B cell (primary cell): ENCODE data around the gene TRIM6. TPM values are rescaled to one million over a fixed set of nuclear protein-coding genes. Genes with fewer than 3 reads are reported as not detected.
A peak's percentile ranks its signal among the peaks of the same experiment; 100 is the strongest.

Experiments used
- ATAC-seq: fragments of 200-7000 bp; cut with Tn5 transposase; one replicate; pipeline ENCODE4 v1.10.0; 2021; ENCODE audit warnings: low read depth, mild to moderate bottlenecking, moderate number of reproducible peaks, moderate library complexity
- CTCF ChIA-PET: fragments of 350-600 bp; sonication (Branson Sonifier 250); formaldehyde crosslinking; loops from one replicate; lab custom pipeline; 2021; ENCODE audit warnings: antibody characterized with exemption, inconsistent platforms; lab: Charles Lee
- POLR2A ChIA-PET: fragments of 350-600 bp; sonication (Branson Sonifier 250); formaldehyde crosslinking; loops from one replicate; lab custom pipeline; 2021; ENCODE audit warnings: antibody characterized with exemption; lab: Charles Lee
- DNase-seq: peaks from one replicate; pipeline ENCODE4 v3.0.0; 2013
- H2AFZ ChIP-seq: 2 replicates; pipeline ENCODE4 v1.6.1; 2012; ENCODE audit warnings: mild to moderate bottlenecking, low read depth, low read length; ENCODE audit not compliant: insufficient read depth, poor library complexity, severe bottlenecking
- H3K27ac ChIP-seq, 2 donors: 1 replicate in 1 of 2; 2 replicates in 1 of 2; pipeline ENCODE4 v1.5.1; 2012 to 2013; ENCODE audit warnings: low read length in 2 of 2, mild to moderate bottlenecking in 2 of 2, moderate library complexity in 1 of 2
- H3K27me3 ChIP-seq, 4 experiments: fragments of 200-600 bp in 1 of 4; sonication (generic) in 1 of 4; replicated peaks in 1 of 4; 1 replicate in 2 of 4; 2 replicates in 2 of 4; pipeline versions ENCODE4 v1.6.1 to v1.7.0; 2013 to 2016; ENCODE audit warnings: low read length in 3 of 4, mild to moderate bottlenecking in 2 of 4, mixed read lengths in 1 of 4, moderate library complexity in 1 of 4; ENCODE audit not compliant: insufficient read depth in 4 of 4, control insufficient read depth in 3 of 4; ENCODE audit errors: control extremely low read depth in 1 of 4
- H3K36me3 ChIP-seq, 2 experiments: replicated peaks in 1 of 2; 1 replicate in 1 of 2; 2 replicates in 1 of 2; pipeline versions ENCODE4 v1.6.1 to v1.7.1; 2013; ENCODE audit warnings: low read length in 1 of 2; ENCODE audit not compliant: insufficient read depth in 2 of 2, control insufficient read depth in 1 of 2; ENCODE audit errors: control extremely low read depth in 1 of 2, extremely low read depth in 1 of 2
- H3K4me1 ChIP-seq, 2 donors: fragments of 200-600 bp in 1 of 2; sonication (generic) in 1 of 2; 1 replicate in 1 of 2; 2 replicates in 1 of 2; pipeline versions ENCODE4 v1.5.1 to v1.6.1; 2013 to 2017; ENCODE audit warnings: low read length in 2 of 2; ENCODE audit not compliant: control insufficient read depth in 2 of 2, insufficient read depth in 2 of 2
- H3K4me2 ChIP-seq: replicated peaks from 2 replicates; pipeline ENCODE3; 2012; ENCODE audit warnings: mild to moderate bottlenecking, low read depth, low read length; ENCODE audit not compliant: poor library complexity, severe bottlenecking
- H3K4me3 ChIP-seq, 5 experiments: fragments of 200-600 bp in 1 of 5; sonication (generic) in 1 of 5; 1 replicate in 3 of 5; 2 replicates in 2 of 5; pipeline versions ENCODE4 v1.5.1 to v1.7.0; 2011 to 2016; ENCODE audit warnings: low read length in 4 of 5, mild to moderate bottlenecking in 4 of 5, low read depth in 2 of 5, control low read depth in 1 of 5, moderate library complexity in 1 of 5; ENCODE audit not compliant: insufficient read depth in 1 of 5; ENCODE audit errors: control extremely low read depth in 1 of 5, extremely low read depth in 1 of 5
- H3K79me2 ChIP-seq: fragments of 200-600 bp; sonication (generic); one replicate; pipeline ENCODE4 v1.6.0; 2016; ENCODE audit warnings: low read length; ENCODE audit not compliant: control insufficient read depth, insufficient read depth
- H3K9ac ChIP-seq: fragments of 200-600 bp; sonication (generic); 2 replicates; pipeline ENCODE4 v1.6.1; 2017; ENCODE audit warnings: mild to moderate bottlenecking, low read length, moderate library complexity
- H3K9me3 ChIP-seq, 3 donors: one replicate each; pipeline versions ENCODE4 v1.6.1 to v1.7.1; 2013; ENCODE audit warnings: low read length in 2 of 3; ENCODE audit not compliant: control insufficient read depth in 2 of 3, insufficient read depth in 1 of 3; ENCODE audit errors: control extremely low read depth in 1 of 3
- H4K20me1 ChIP-seq: 2 replicates; pipeline ENCODE4 v1.6.0; 2012; ENCODE audit warnings: mild to moderate bottlenecking, low read length; ENCODE audit not compliant: insufficient read depth, control insufficient read depth, poor library complexity, severe bottlenecking
- H3K27ac Mint-ChIP-seq: one replicate; pipeline ENCODE4 v1.8.0; 2021; ENCODE audit warnings: mixed read lengths
- H3K27me3 Mint-ChIP-seq: one replicate; pipeline ENCODE4 v1.8.0; 2021; ENCODE audit warnings: mixed read lengths
- H3K4me1 Mint-ChIP-seq: one replicate; pipeline ENCODE4 v1.8.0; 2021; ENCODE audit warnings: mixed read lengths
- H3K4me3 Mint-ChIP-seq: one replicate; pipeline ENCODE4 v1.8.0; 2021; ENCODE audit warnings: mixed read lengths
- H3K9me3 Mint-ChIP-seq: one replicate; pipeline ENCODE4 v1.8.0; 2022; ENCODE audit warnings: mixed read lengths; ENCODE audit not compliant: insufficient read depth
- CTCF ChIP-seq: fragments of 200-600 bp; IDR thresholded peaks from one replicate; pipeline ENCODE4 v1.8.0; 2022; ENCODE audit warnings: antibody characterized with exemption, mild to moderate bottlenecking
- EZH2 ChIP-seq: IDR thresholded peaks from 2 replicates; pipeline ENCODE4 v1.6.1; 2012; ENCODE audit warnings: borderline replicate concordance, low read depth, mild to moderate bottlenecking, moderate library complexity, low read length; ENCODE audit not compliant: insufficient read depth, poor library complexity, severe bottlenecking
- WGBS: methylation state at CpG from one replicate; pipeline ENCODE4 v1.1.5; 2013; ENCODE audit warnings: missing lambda C conversion rate; ENCODE audit not compliant: insufficient coverage; 5-methylcytosine and 5-hydroxymethylcytosine counted together
- intact Hi-C: fragments of 100-400 bp; cut with micrococcal nuclease; formaldehyde crosslinking; loops from one replicate; pipeline ENCODE4 v1.10.0; 2022
- polyA plus RNA-seq: library from polyadenylated mRNA; depleted of rRNA; stranded (reverse); fragments of >200 nt; gene quantifications from 2 replicates; pipeline ENCODE4 v1.2.3, GENCODE V29; 2012
- total RNA-seq, 2 donors: library from RNA; stranded (reverse); fragments of 120-200 nt in 1 of 2; gene quantifications; 1 replicate in 1 of 2; 2 replicates in 1 of 2; pipeline versions ENCODE4 v1.2.3 to v1.2.4, GENCODE V29; 2013 to 2022

The TRIM6 gene
- total and polyA plus RNA-seq, 2 donors (not counting 1 experiment from before 2014, with no cell fraction given) = 0.10 TPM; not detected in 1

- Mint-ChIP-seq H3K4me1 (no peaks in the 10 kb centered on the region), H3K9me3 (no peaks in the 10 kb centered on the region), H3K4me3 (no peak overlapping the region), H3K27ac (peak overlapping the region; percentile 15), H3K27me3 (no peaks in the 10 kb centered on the region)
- H3K79me2 ChIP-seq = peaks cover 10% of the 10 kb centered on the region
- DNase-seq (no peak), ATAC-seq (no peak)
- H3K4me3 ChIP-seq = no peak overlapping the region
- H3K27ac ChIP-seq = no peak overlapping the region
- H3K9me3 ChIP-seq = no peaks in the 10 kb centered on the region
- H3K36me3 ChIP-seq = peaks cover 19 to 81% of the 10 kb centered on the region in 2 experiments
- no peaks in the 10 kb centered on the region for H3K27me3 ChIP-seq
- H3K4me1 ChIP-seq = no peaks in the 10 kb centered on the region
- no peaks in the 10 kb centered on the region for H4K20me1 ChIP-seq
- TF ChIP-seq EZH2 (no peak), CTCF (no peak)
- intact Hi-C loops = no loop called here
- no peak overlapping the region for H3K9ac ChIP-seq
- H2AFZ ChIP-seq = no peak overlapping the region
- POLR2A ChIA-PET = no interaction called here
- WGBS = no CpG with 5 or more reads among the region's 1 CpG
- H3K4me2 ChIP-seq = no peak overlapping the region
- CTCF ChIA-PET = no interaction called here
Observed at GRCh38 chr11:5639953-5640352, 43.5 kb downstream of the TRIM6 start.

- Mint-ChIP-seq H3K4me1 (no peaks in the 10 kb centered on the region), H3K9me3 (no peaks in the 10 kb centered on the region), H3K27ac (no peak overlapping the region), H3K27me3 (no peaks in the 10 kb centered on the region), H3K4me3 (no peak overlapping the region)
- Histone ChIP-seq H3K36me3 (peaks cover 8 to 50% of the 10 kb centered on the region in 2 experiments), H3K79me2 (no peaks in the 10 kb centered on the region), H3K9ac (no peak overlapping the region), H3K27ac (no peak overlapping the region), H4K20me1 (no peaks in the 10 kb centered on the region), H3K9me3 (no peaks in the 10 kb centered on the region), H3K4me2 (no peak overlapping the region), H3K4me3 (no peak overlapping the region), H2AFZ (no peak overlapping the region), H3K27me3 (no peaks in the 10 kb centered on the region), H3K4me1 (no peaks in the 10 kb centered on the region)
- ChIA-PET POLR2A (no interaction called here), CTCF (no interaction called here)
- ATAC-seq = no peak
- intact Hi-C loops = no loop called here
- no peak for DNase-seq
- TF ChIP-seq CTCF (no peak), EZH2 (no peak)
Observed at GRCh38 chr11:5643585-5643984, 47.1 kb downstream of the TRIM6 start.
